Stimulated activated CD4-positive, alpha-beta T cell treated with anti-CD3 and anti-CD28 coated beads, Interleukin-12 subunit alpha, Interleukin-12 subunit beta, amount 100 ng/mL, for 48 hours (primary cell): ENCODE data around the gene PLPPR3.

Experiments used
- DNase-seq, 3 donors: peaks; one replicate each; pipeline ENCODE4 v3.0.0-alpha.2; 2020; ENCODE audit warnings: low read depth in 2 of 3, low spot score in 1 of 3

The PLPPR3 gene, protein sequence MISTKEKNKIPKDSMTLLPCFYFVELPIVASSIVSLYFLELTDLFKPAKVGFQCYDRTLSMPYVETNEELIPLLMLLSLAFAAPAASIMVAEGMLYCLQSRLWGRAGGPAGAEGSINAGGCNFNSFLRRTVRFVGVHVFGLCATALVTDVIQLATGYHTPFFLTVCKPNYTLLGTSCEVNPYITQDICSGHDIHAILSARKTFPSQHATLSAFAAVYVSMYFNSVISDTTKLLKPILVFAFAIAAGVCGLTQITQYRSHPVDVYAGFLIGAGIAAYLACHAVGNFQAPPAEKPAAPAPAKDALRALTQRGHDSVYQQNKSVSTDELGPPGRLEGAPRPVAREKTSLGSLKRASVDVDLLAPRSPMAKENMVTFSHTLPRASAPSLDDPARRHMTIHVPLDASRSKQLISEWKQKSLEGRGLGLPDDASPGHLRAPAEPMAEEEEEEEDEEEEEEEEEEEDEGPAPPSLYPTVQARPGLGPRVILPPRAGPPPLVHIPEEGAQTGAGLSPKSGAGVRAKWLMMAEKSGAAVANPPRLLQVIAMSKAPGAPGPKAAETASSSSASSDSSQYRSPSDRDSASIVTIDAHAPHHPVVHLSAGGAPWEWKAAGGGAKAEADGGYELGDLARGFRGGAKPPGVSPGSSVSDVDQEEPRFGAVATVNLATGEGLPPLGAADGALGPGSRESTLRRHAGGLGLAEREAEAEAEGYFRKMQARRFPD

DNA sequence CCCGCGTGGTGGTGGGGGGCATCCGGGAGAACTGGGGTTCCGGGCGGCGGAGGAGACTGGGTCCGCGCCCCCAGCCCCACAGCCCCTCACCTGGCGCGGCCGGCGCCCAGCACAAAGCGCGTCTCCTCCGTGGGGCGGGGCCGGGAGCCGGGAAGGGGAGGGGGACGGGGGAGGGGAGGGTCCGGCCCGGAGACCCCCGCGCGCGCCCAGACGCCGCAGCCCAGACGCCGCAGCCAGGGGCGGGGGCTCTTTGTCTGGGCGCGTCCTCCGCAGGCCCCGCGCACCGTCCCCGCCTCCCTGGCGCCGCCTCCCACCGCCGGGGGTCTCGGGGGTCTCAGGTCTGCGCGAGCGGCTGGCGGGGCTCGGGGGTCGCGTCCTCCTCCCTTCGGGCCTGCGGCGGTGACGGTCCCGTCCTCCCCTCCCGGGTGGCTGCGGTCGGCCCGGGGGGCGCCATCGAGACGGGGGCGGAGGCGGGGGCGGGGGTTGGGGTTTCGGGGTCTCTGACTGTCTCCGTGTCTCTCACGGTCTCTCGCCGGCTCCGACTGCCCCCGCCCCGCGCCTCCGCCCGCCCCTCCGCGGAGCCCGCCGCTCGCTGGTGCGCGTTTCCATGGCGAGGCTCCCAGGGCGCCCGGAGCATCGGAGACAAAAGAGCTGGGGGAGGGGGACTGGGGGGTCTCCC is at the start of gene PLPPR3:
Gene PLPPR3, minus strand, starts transcription at position 131 of the 679 bp plus-strand sequence. CDS start 396 bp downstream, outside the sequence.
- no peak for DNase-seq

- no peak for DNase-seq
Measured at GRCh38 chr19:870963-871401, 49.2 kb upstream of the PLPPR3 start.

- DNase-seq = no peak
Measured at GRCh38 chr19:870314-870713, 48.6 kb upstream of the PLPPR3 start.

DNA sequence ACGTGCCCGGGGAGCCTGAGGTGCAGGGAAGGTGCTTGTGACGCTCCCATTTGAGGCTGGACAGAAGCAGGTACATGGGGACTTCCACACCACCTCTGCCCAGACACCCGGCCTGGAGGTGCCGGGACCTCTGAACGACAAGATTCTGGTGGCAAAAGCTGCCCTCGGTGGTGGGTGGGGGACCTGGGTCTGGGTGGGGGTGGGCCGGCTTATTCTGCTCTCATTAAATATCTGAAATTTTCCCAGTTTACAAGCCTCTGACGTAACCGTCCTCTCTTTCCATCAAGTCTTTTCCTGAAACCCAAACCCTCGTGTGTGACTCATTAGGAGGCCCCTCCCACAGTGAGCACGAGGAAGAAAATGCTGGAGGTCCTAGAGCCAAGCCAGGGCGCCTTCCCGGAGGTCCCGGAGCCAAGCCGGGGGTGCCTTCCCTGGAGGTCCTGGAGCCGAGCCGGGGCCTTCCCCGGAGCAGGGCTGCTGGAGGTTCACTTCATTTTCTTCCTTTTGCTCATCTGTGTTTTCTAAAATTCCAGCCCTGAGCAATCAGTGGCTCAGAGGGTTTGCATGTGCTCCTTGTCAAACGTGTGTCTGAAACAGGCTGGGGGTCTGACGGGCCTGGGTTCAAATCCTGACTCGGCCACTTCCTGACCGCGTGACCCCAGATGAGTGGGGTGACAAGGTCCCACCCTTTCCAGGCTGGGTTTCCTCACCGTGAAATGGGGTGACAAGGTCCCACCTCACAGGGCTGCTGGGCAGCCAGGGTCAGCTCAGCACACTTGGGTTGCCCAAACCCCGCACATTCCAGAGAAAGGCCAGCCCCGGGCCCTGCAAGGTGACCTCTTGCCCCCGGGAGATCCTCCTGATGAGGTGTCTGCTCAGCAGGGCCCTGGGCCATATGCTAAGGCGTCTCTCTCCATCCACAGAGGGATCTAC is 47.8 kb upstream of the PLPPR3 start:
- no peak for DNase-seq

DNA sequence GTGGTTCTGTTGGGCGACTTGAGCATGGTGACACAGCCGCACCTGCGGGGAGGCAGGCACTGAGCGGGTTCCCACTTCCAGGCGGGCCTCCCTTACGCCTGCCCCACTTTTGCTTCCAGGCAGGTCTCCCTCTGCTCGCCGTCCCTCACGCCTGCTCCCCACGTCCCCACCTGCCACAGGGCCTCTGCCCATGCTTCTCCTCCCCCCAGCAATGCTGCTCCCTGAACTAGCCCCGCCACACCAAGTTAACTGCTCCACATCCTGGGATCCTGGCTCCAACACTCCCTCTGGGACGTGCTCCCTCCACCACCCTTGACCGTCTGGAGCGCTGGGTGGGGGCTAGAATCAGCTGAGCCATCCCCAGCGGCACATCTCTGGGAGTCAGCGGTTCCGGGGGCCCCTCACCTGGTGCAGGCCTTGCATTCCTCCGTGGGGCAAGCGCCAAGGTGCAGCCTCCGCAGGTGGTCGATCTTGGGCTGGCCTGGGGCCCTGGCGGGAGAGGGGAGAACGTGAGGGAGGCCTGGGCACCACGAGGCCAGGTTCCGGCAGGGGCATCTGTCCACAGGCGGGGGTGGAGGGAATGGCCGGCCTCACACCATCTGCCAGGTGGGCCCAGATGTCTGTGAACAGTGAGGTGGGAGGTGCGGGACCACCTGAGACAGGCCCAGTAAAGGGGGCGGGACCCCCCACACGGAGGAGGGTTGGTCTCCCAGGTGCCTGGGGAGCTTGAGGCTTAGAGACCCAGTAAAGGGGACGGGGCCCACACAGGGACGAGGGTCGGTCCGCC is 46.9 kb upstream of the PLPPR3 start:
- no peak for DNase-seq

GRCh38 chr19:867855-868457 is 46.2 kb upstream of the PLPPR3 start:
- DNase-seq = no peak

GRCh38 chr19:867301-867793 is 45.6 kb upstream of the PLPPR3 start:
- no peak for DNase-seq

GRCh38 chr19:866769-867300 is 45.1 kb upstream of the PLPPR3 start:
- no peak for DNase-seq

DNA sequence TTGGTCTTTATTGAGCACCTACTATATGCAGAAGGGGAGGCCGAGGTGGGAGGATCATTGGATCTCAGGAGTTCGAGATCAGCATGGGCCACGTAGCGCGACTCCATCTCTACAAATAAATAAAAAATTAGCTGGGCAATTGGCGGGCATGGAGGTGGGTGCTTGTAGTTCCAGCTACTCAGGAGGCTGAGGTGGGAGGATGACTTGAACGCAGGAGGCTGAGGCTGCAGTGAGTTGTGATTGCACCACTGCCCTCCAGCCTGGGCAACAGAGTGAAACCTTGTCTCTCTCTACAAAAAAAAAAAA is 41.5 kb upstream of the PLPPR3 start:
- no peak for DNase-seq

GRCh38 chr19:862581-863314 is 41.0 kb upstream of the PLPPR3 start:
- peak; percentile 69 to 85 (median 74) for DNase-seq

- DNase-seq = peak; percentile 48 to 75 (median 65)
Measured at GRCh38 chr19:861756-862580, 40.2 kb upstream of the PLPPR3 start.

GRCh38 chr19:861141-861755 is 39.5 kb upstream of the PLPPR3 start:
- DNase-seq = no peak

GRCh38 chr19:858868-859843 is 37.4 kb upstream of the PLPPR3 start, which contains the start of gene CFD:
Gene CFD, plus strand, starts transcription at chr19:859664. Its CDS starts 26 bp downstream, at chr19:859690.
- DNase-seq = no peak

- no peak for DNase-seq
Measured at GRCh38 chr19:858284-858683, 36.5 kb upstream of the PLPPR3 start.

GRCh38 chr19:855566-856120 is 33.9 kb upstream of the PLPPR3 start:
- no peak for DNase-seq

GRCh38 chr19:855142-855541 is 33.4 kb upstream of the PLPPR3 start:
- no peak for DNase-seq
